Ovary (tissue), 9 donors: Measurements from ENCODE around the gene PALLD. TPM values are rescaled to one million over a fixed set of nuclear protein-coding genes. Genes with fewer than 3 reads are reported as not detected.

Experiments used
- DNase-seq, 5 donors: peaks; one replicate each; pipeline ENCODE4 v3.0.0-alpha.2; 2019 to 2020
- H3K27ac ChIP-seq, 2 donors: fragments of 200-600 bp; one replicate each; pipeline versions ENCODE4 v1.5.1 to v1.8.0; 2019 to 2022
- H3K27me3 ChIP-seq: fragments of 200-600 bp; one replicate; pipeline ENCODE4 v1.8.0; 2022
- H3K36me3 ChIP-seq: fragments of 200-600 bp; sonication (generic); one replicate; pipeline ENCODE4 v1.5.1; 2019
- H3K4me1 ChIP-seq: one replicate; pipeline ENCODE4 v1.8.1; 2013; ENCODE audit warnings: mild to moderate bottlenecking, moderate library complexity; ENCODE audit not compliant: insufficient read depth
- H3K4me3 ChIP-seq: fragments of 200-600 bp; sonication (generic); one replicate; pipeline ENCODE4 v1.5.1; 2017
- H3K9me3 ChIP-seq, 2 donors: fragments of 200-600 bp in 1 of 2; sonication (generic) in 1 of 2; one replicate each; pipeline versions ENCODE4 v1.5.1 to v1.8.1; 2013 to 2019; ENCODE audit warnings: mild to moderate bottlenecking in 1 of 2, moderate library complexity in 1 of 2
- EP300 ChIP-seq: sonication (generic); formaldehyde crosslinking; IDR thresholded peaks from one replicate; pipeline ENCODE4 v1.6.1; 2017; ENCODE audit warnings: antibody characterized with exemption
- POLR2A ChIP-seq: fragments of 450-650 bp; IDR thresholded peaks from one replicate; pipeline ENCODE4 v1.6.1; 2017; ENCODE audit warnings: antibody characterized with exemption, mild to moderate bottlenecking, moderate library complexity
- WGBS, 3 donors: extraction: QIAGEN DNeasy Blood & Tissue Kit in 1 of 3; methylation state at CpG; one replicate each; pipeline versions ENCODE4 v1.1.5 to v1.1.7; 2013 to 2017; 5-methylcytosine and 5-hydroxymethylcytosine counted together
- intact Hi-C, 4 donors: fragments of 100-400 bp; cut with DNase I; formaldehyde crosslinking; loops; one replicate each; pipeline versions ENCODE4 v1.11.0 to v1.15.1; 2022 to 2023
- polyA plus RNA-seq, 2 donors: library from polyadenylated mRNA; stranded (reverse); fragments of 200-250 nt in 1 of 2; fragments of 350-450 nt in 1 of 2; fragmentation: Illumina TruSeq in 1 of 2; extraction: RNeasy Lipid Tissue Mini Kit (QIAGEN cat#74804) in 1 of 2; gene quantifications; one replicate each; pipeline ENCODE4 v1.2.3, GENCODE V29; 2013 to 2014
- total RNA-seq, 7 donors: library from RNA; depleted of rRNA in 2 of 7; stranded (reverse); fragments of >200 nt in 2 of 7; fragmentation: NEBNext Ultra II Directional in 3 of 7; extraction: Animal tissue kit (Norgen Biotek cat#: 25700) in 3 of 7; gene quantifications; one replicate each; pipeline versions ENCODE4 v1.1.0 to v1.2.4, GENCODE V29; 2016 to 2023
- TF ChIP-seq, protein P1 (sequence below), 3 donors: fragments of 450-650 bp in 2 of 3; fragments of 200-600 bp in 1 of 3; IDR thresholded peaks; one replicate each; pipeline versions ENCODE4 v1.5.1 to v1.8.0; 2016 to 2022; ENCODE audit warnings: antibody characterized with exemption in 3 of 3, mild to moderate bottlenecking in 1 of 3
- donor health status: DM: no; HTN: no; CAD: no; lungs with moderate emphysema.
- donor health status: DM: no; HTN: no; CAD: no.
- donor health status: Bipolar disorder and iron deficiency.
- donor health status: DM: yes; HTN: yes; CAD: no.
- donor health status: DM: no; HTN: no; CAD: no.
- donor health status: DM: yes; HTN: yes; CAD: no.

Gene PALLD
- total and polyA plus RNA-seq, 9 donors, result 96.8 to 605 (median 137) TPM

DNA sequence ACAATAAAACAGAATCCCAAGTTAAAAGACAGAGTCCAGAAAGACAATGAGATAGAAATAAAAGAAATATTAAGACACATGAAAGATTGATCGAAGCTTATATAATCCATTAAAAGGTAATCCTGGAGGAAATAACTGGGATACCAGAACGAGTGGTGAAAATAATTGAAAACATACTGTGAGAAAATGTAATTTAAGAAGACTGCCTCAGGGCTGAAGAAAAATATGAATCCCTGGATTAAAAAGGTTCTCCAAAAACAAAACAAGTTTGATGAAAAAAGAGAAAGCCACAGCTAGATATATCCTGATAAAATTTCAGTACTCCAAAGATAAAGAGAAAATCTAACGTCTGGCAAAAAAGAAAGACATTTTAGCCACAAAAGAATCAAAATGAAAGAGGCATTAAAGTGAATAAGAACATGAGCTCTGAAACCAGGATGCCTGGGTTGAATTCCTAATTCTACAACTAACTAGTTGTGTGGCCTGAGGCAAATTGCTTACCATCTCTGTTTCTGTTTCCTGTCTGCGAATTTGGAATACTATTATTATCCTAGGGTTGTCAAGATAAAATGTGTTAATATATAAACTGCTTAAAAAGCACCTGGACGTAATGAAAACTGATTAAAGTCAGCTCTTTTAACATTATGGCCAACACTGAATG lies 22.1 kb upstream of the PALLD start:
- TF ChIP-seq, protein P1, sequence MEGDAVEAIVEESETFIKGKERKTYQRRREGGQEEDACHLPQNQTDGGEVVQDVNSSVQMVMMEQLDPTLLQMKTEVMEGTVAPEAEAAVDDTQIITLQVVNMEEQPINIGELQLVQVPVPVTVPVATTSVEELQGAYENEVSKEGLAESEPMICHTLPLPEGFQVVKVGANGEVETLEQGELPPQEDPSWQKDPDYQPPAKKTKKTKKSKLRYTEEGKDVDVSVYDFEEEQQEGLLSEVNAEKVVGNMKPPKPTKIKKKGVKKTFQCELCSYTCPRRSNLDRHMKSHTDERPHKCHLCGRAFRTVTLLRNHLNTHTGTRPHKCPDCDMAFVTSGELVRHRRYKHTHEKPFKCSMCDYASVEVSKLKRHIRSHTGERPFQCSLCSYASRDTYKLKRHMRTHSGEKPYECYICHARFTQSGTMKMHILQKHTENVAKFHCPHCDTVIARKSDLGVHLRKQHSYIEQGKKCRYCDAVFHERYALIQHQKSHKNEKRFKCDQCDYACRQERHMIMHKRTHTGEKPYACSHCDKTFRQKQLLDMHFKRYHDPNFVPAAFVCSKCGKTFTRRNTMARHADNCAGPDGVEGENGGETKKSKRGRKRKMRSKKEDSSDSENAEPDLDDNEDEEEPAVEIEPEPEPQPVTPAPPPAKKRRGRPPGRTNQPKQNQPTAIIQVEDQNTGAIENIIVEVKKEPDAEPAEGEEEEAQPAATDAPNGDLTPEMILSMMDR (IDR thresholded peaks at IDR 0.05), result no peak
- no peak for TF ChIP-seq EP300
- no peak for TF ChIP-seq POLR2A
- no peaks in the 10 kb centered on the region for H3K9me3 ChIP-seq
- DNase-seq, result no peak
- H3K4me1 ChIP-seq, result no peaks in the 10 kb centered on the region
- H3K36me3 ChIP-seq, result no peaks in the 10 kb centered on the region
- no peak overlapping the region for H3K4me3 ChIP-seq
- 63 to 69% (median 66%) methylated on average over 5 of the region's 5 CpGs for WGBS, 3 donors
- no peaks in the 10 kb centered on the region for H3K27me3 ChIP-seq
- intact Hi-C loops, result no loop called here
- no peak overlapping the region for H3K27ac ChIP-seq

DNA sequence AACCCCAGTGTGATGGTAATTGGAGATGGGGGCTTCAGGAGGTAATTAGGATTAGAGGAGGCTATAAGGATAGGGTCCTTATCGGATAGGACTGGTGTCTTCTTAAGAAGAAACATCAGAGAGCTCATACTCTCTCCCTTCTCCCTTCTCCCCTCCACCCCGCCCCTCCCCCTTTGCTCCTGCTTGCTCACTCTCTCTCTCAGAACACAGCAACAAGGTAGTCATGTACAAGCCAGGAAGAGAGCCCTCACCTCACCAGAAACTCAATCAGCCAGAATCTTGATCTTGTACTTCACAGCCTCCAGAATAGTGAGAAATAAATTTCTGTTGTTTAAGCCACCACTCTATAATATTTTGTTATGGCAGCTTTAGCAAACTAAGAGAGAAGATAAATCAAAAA lies 21.1 kb upstream of the PALLD start:
- no peak overlapping the region for H3K27ac ChIP-seq
- intact Hi-C loops, result no loop called here
- WGBS, 3 donors, result 83 to 97% (median 87%) methylated on average over 2 of the region's 2 CpGs
- DNase-seq, result no peak
- TF ChIP-seq POLR2A (no peak), EP300 (no peak)
- TF ChIP-seq, protein P1 (IDR thresholded peaks at IDR 0.05), result no peak
- H3K9me3 ChIP-seq, result no peaks in the 10 kb centered on the region
- H3K27me3 ChIP-seq, result no peaks in the 10 kb centered on the region
- H3K4me1 ChIP-seq, result no peaks in the 10 kb centered on the region
- no peak overlapping the region for H3K4me3 ChIP-seq
- no peaks in the 10 kb centered on the region for H3K36me3 ChIP-seq

DNA sequence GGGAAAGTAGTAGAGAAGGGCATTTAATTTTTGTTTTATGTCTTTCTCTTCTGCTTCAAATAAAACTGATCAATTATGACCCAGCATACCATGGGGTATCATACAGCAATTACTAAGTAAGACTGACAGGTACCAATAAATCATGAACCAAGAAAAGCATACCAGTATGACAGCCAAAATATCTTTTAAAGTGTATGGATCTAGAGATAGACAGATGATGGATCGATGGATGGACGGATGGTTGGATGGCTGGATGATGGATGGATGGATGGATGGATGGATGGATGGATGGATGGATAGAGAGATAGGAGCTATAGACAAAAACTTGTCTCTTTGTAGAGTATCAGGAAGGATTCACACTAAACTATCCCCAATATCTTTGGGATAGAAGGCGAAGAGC lies 18.0 kb upstream of the PALLD start:
- intact Hi-C loops, result no loop called here
- Histone ChIP-seq H3K27me3 (no peaks in the 10 kb centered on the region), H3K4me3 (no peak overlapping the region), H3K27ac (no peak overlapping the region), H3K36me3 (no peaks in the 10 kb centered on the region), H3K9me3 (no peaks in the 10 kb centered on the region), H3K4me1 (no peaks in the 10 kb centered on the region)
- TF ChIP-seq EP300 (no peak), POLR2A (no peak)
- TF ChIP-seq, protein P1 (IDR thresholded peaks at IDR 0.05), result no peak
- WGBS, 3 donors, result 97 to 100% (median 98%) methylated on average over 3 of the region's 3 CpGs
- no peak for DNase-seq

DNA sequence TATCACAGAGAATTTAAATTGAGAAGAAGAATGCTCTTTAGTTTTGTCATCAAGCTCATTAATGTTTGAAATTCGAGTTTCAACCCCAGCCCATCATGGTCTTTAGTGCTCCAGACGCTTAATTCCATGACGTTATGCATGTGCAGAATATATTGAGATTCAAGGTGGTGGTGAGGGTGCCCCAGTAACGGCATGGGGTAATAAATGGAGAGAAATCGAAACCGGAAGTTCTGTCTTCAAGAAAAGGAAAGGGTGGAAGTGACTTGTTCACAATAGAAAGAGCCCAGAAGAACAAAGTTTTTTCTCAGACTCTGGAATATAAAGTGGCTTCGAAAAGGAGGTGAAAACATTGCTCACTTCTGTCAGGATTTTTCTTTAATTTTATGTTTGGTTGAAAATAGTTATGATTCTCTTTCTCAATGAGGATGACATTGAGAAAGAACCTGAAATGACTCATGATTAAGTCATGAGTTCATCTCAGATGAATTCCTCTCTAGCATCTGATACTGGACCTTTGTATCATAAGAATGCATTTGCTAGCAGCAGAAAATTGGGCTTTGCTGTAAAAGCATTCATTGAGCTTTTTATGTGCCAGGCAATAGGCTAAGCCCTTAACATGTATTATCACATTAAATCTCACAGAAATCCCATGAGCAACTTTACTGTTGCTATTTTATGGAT lies 15.8 kb upstream of the PALLD start:
- WGBS, 3 donors, result 5 to 8% (median 7%) methylated on average over 7 of the region's 7 CpGs
- TF ChIP-seq EP300, result no peak
- TF ChIP-seq POLR2A, result no peak
- TF ChIP-seq, protein P1 (IDR thresholded peaks at IDR 0.05), result no peak
- no peaks in the 10 kb centered on the region for H3K4me1 ChIP-seq
- peak overlapping the region; percentile 93 for H3K4me3 ChIP-seq
- peak in 2 of 5 donors; percentile 14 to 25 for DNase-seq
- peak overlapping the region; percentile 23 to 94 for H3K27ac ChIP-seq
- intact Hi-C loops, result loop anchor here in 1 of 4 donors (5.0 kb wide), 1 partner anchor 159 kb away; no protein-coding TSS in a partner anchor
- H3K9me3 ChIP-seq, result no peaks in the 10 kb centered on the region
- no peaks in the 10 kb centered on the region for H3K36me3 ChIP-seq
- no peaks in the 10 kb centered on the region for H3K27me3 ChIP-seq
